OCI-LY7 (cell line): ENCODE measurements around the gene ECE1. TPM values are rescaled to one million over a fixed set of nuclear protein-coding genes. Genes with fewer than 3 reads are reported as not detected.

Experiments
- BruUV-seq: library from RNA; stranded (reverse); fragments of 400-500 nt; replicated peaks from 2 replicates; lab custom pipeline; 2021; lab: Mats Ljungman, UMichigan
- CTCF ChIA-PET: fragments of 300-600 bp; sonication (Branson Sonifier 250); formaldehyde crosslinking; loops from one replicate; lab custom pipeline; 2022; ENCODE audit warnings: antibody characterized with exemption; ENCODE audit not compliant: unreplicated experiment; lab: Charles Lee
- POLR2A ChIA-PET: fragments of 300-600 bp; sonication (Branson Sonifier 250); formaldehyde crosslinking; loops from one replicate; lab custom pipeline; 2022; ENCODE audit warnings: antibody characterized with exemption; lab: Charles Lee
- DNase-seq: peaks from one replicate; pipeline ENCODE4 v3.0.0-alpha.2; 2015; ENCODE audit warnings: low spot score
- H2AFZ ChIP-seq: fragments of 200-600 bp; sonication (generic), shearing (Covaris generic); 2 replicates; pipeline ENCODE4 v1.6.1; 2014; ENCODE audit warnings: mild to moderate bottlenecking, antibody characterized with exemption, low read length, moderate library complexity
- H3K27ac ChIP-seq: fragments of 200-600 bp; sonication (generic); 2 replicates; pipeline ENCODE4 v1.5.1; 2014; ENCODE audit warnings: mixed run types, low read depth, mild to moderate bottlenecking, moderate library complexity, low read length, inconsistent platforms; ENCODE audit not compliant: poor library complexity, severe bottlenecking
- H3K36me3 ChIP-seq: fragments of 200-600 bp; sonication (generic); 2 replicates; pipeline ENCODE4 v1.6.1; 2014; ENCODE audit warnings: mild to moderate bottlenecking, antibody characterized with exemption, low read length, moderate library complexity, mixed read lengths; ENCODE audit not compliant: insufficient read depth
- H3K4me1 ChIP-seq: fragments of 200-600 bp; sonication (generic); 2 replicates; pipeline ENCODE4 v1.5.1; 2014; ENCODE audit warnings: mild to moderate bottlenecking, low read length; ENCODE audit not compliant: insufficient read depth, poor library complexity, severe bottlenecking
- H3K4me2 ChIP-seq: fragments of 200-600 bp; sonication (generic); 2 replicates; pipeline ENCODE4 v1.6.1; 2014; ENCODE audit warnings: mild to moderate bottlenecking, low read length
- H3K4me3 ChIP-seq: fragments of 200-600 bp; sonication (generic); 2 replicates; pipeline ENCODE4 v1.5.1; 2014; ENCODE audit warnings: mild to moderate bottlenecking, low read depth, low read length; ENCODE audit not compliant: poor library complexity, severe bottlenecking
- H3K79me2 ChIP-seq: fragments of 200-600 bp; sonication (generic); 2 replicates; pipeline ENCODE4 v1.6.1; 2016; ENCODE audit warnings: low read depth, mild to moderate bottlenecking, low read length, moderate library complexity, mixed read lengths; ENCODE audit not compliant: insufficient read depth
- H3K9me2 ChIP-seq: fragments of 200-600 bp; sonication (generic); 2 replicates; pipeline ENCODE4 v1.6.1; 2016; ENCODE audit warnings: mild to moderate bottlenecking, low read length, mixed read lengths; ENCODE audit not compliant: insufficient read depth
- H3K9me3 ChIP-seq: fragments of 200-600 bp; sonication (generic); 2 replicates; pipeline ENCODE4 v1.6.1; 2014; ENCODE audit warnings: mild to moderate bottlenecking, mixed run types, low read length, mixed read lengths
- H4K20me1 ChIP-seq: fragments of 200-600 bp; sonication (generic); 2 replicates; pipeline ENCODE4 v1.6.1; 2014; ENCODE audit warnings: mild to moderate bottlenecking, antibody characterized with exemption, low read length, moderate library complexity, mixed read lengths; ENCODE audit not compliant: insufficient read depth
- CTCF ChIP-seq: fragments of 200-600 bp; sonication (generic); conservative IDR thresholded peaks from 2 replicates; pipeline ENCODE4 v1.5.1; 2014; ENCODE audit warnings: mild to moderate bottlenecking, antibody characterized with exemption, low read length, moderate library complexity, mixed read lengths
- EZH2phosphoT487 ChIP-seq: fragments of 200-600 bp; sonication (generic); IDR thresholded peaks from 2 replicates; pipeline ENCODE4 v1.6.1; 2018; ENCODE audit warnings: low read depth, borderline replicate concordance, mild to moderate bottlenecking, mixed run types, antibody characterized with exemption, low read length, moderate library complexity, mixed read lengths
- intact Hi-C: fragments of 100-400 bp; cut with micrococcal nuclease; formaldehyde crosslinking; loops from one replicate; pipeline ENCODE4 v1.10.0; 2022; ENCODE audit not compliant: unreplicated experiment
- total RNA-seq, 2 experiments: library from RNA; depleted of rRNA in 1 of 2; stranded (reverse); fragments of >200 nt in 1 of 2; shearing (Covaris generic) in 1 of 2; gene quantifications; 2 replicates each; pipeline ENCODE4 v1.2.3, GENCODE V29; 2014 to 2022

Gene ECE1
- total RNA-seq, 2 experiments from 2014 or later: 20.0 to 32.8 TPM

DNA sequence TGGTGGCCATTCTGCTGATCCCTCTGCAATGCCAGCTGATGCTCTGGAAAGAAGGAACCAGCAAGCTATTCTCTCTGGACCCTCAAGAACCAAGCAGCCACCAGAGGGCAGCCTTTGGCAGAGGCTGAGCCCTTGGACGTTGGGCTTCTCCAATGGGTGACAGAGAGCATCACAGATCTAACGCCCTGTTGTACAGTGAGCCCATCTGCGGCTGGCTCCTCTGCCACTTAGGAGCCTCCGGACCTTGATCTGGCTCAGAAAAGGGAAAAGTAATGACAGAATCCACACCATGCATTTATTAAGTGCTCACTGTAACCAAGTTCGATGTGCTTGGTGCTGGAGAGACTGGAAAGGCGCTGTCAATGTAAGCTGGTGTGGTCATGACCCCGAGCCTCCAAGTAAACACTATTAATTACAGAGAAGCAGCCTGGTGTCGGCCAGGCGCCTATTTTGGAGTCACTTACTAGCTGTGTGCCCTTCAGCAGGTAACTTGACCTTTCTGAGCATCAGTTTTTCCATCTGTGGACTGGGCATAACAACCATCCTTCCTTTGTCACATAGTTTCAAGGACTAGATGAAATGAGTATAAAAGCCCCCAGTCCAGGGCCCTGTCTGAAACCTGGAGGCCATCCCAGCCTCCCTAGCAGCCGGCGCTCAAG is 34.9 kb downstream of the ECE1 start:
- no peaks in the 10 kb centered on the region for H4K20me1 ChIP-seq
- no TSS peak for BruUV-seq
- CTCF ChIA-PET: interaction anchor here (0.5 to 1.4 kb wide), 4 partner anchors 12 to 113 kb away, joined by 4 to 8 read pairs (median 5); no protein-coding TSS in a partner anchor
- no peak overlapping the region for H3K4me2 ChIP-seq
- no peaks in the 10 kb centered on the region for H3K9me3 ChIP-seq
- H2AFZ ChIP-seq: no peak overlapping the region
- H3K4me3 ChIP-seq: no peak overlapping the region
- peaks cover 5% of the 10 kb centered on the region for H3K4me1 ChIP-seq
- H3K27ac ChIP-seq: no peak overlapping the region
- TF ChIP-seq CTCF (peak; percentile 94), EZH2phosphoT487 (no peak)
- intact Hi-C loops: loop anchor here (1.0 kb wide), 3 partner anchors 38 to 113 kb away; no protein-coding TSS in a partner anchor
- H3K79me2 ChIP-seq: no peaks in the 10 kb centered on the region
- no peaks in the 10 kb centered on the region for H3K9me2 ChIP-seq
- no peaks in the 10 kb centered on the region for H3K36me3 ChIP-seq
- POLR2A ChIA-PET: interaction anchor here (0.5 to 1.2 kb wide), 2 partner anchors 14 to 705 kb away, joined by 3 to 4 read pairs; no protein-coding TSS in a partner anchor
- DNase-seq: peak; percentile 87

DNA sequence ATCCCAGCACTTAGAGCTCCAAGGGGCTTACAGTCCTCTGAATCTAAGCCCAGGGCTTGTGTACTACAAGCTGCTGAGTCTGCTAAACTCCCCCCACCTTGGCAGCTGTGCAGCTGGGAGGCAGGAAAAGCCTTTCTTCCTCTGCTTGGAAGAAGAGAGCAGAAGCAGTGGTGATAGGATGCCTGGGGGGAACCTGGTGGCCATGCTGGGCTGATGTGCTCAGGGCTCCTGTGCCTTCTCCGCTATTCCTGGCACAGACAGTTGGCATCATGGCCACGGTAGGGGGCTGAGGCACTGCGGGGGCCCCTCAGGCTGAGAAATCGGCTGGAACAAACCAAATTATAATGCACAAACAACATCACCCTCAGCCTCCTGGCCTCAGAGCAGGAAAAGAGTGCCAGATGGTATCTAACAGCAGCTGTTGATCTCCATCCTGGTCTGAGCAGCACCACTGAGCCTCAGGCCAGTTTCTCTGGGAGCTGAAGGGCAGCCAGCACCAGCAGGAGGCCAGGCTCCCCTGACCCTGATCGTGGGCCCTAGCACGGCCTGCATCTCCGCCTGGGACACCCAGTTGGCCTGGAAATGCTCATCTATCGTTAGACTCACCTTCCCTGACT is 35.8 kb downstream of the ECE1 start:
- Histone ChIP-seq H3K79me2 (no peaks in the 10 kb centered on the region), H4K20me1 (no peaks in the 10 kb centered on the region), H3K4me2 (no peak overlapping the region), H3K9me3 (no peaks in the 10 kb centered on the region), H3K4me1 (peaks cover 5% of the 10 kb centered on the region), H3K4me3 (no peak overlapping the region), H3K27ac (no peak overlapping the region), H2AFZ (no peak overlapping the region), H3K9me2 (no peaks in the 10 kb centered on the region), H3K36me3 (no peaks in the 10 kb centered on the region)
- CTCF ChIA-PET: interaction anchor here (0.6 to 1.4 kb wide), 3 partner anchors 11 to 114 kb away, joined by 4 to 8 read pairs (median 6); no protein-coding TSS in a partner anchor
- BruUV-seq: no TSS peak
- intact Hi-C loops: no loop called here
- no peak for TF ChIP-seq CTCF
- TF ChIP-seq EZH2phosphoT487: no peak
- DNase-seq: no peak
- POLR2A ChIA-PET: interaction anchor here (0.5 to 1.2 kb wide), 2 partner anchors 15 to 704 kb away, joined by 3 to 4 read pairs; no protein-coding TSS in a partner anchor
